H9 (cell line): ENCODE data around the gene SMCHD1. TPM values are rescaled to one million over a fixed set of nuclear protein-coding genes. Genes with fewer than 3 reads are reported as not detected.

ENCODE experiments used
- DNase-seq: peaks from one replicate; pipeline ENCODE4 v3.0.0-alpha.2; 2017
- H2AFZ ChIP-seq: one replicate; pipeline ENCODE4 v1.6.1; 2013; ENCODE audit warnings: mild to moderate bottlenecking, low read length, control low read depth, moderate library complexity
- H2AK5ac ChIP-seq: 2 replicates; pipeline ENCODE4 v1.6.1; 2013; ENCODE audit warnings: low read length, control low read depth, mixed read lengths; ENCODE audit not compliant: insufficient read length
- H2BK120ac ChIP-seq: one replicate; pipeline ENCODE4 v1.6.1; 2013; ENCODE audit warnings: low read depth, mild to moderate bottlenecking, low read length, control low read depth, inconsistent platforms; ENCODE audit not compliant: poor library complexity, severe bottlenecking
- H2BK12ac ChIP-seq: 2 replicates; pipeline ENCODE4 v1.6.1; 2013; ENCODE audit warnings: low read length, control low read depth, mixed read lengths, low read depth; ENCODE audit not compliant: insufficient read length
- H2BK15ac ChIP-seq: 2 replicates; pipeline ENCODE4 v1.6.1; 2013; ENCODE audit warnings: low read depth, low read length, control low read depth
- H2BK20ac ChIP-seq: one replicate; pipeline ENCODE4 v1.6.1; 2013; ENCODE audit warnings: low read depth, mild to moderate bottlenecking, low read length, control low read depth, inconsistent platforms; ENCODE audit not compliant: poor library complexity, severe bottlenecking
- H2BK5ac ChIP-seq: 2 replicates; pipeline ENCODE4 v1.6.1; 2013; ENCODE audit warnings: low read length, control low read depth, mixed read lengths; ENCODE audit not compliant: insufficient read length
- H3K14ac ChIP-seq: 2 replicates; pipeline ENCODE4 v1.6.1; 2013; ENCODE audit warnings: low read length, control low read depth; ENCODE audit not compliant: insufficient read depth
- H3K18ac ChIP-seq: 2 replicates; pipeline ENCODE4 v1.6.1; 2013; ENCODE audit warnings: low read depth, mild to moderate bottlenecking, mixed read lengths, low read length, control low read depth; ENCODE audit not compliant: insufficient read length
- H3K23ac ChIP-seq: 2 replicates; pipeline ENCODE4 v1.6.1; 2013; ENCODE audit warnings: low read length, control low read depth, mixed read lengths, low read depth; ENCODE audit not compliant: insufficient read length
- H3K23me2 ChIP-seq: 2 replicates; pipeline ENCODE4 v1.6.1; 2013; ENCODE audit warnings: low read depth, mild to moderate bottlenecking, mixed read lengths, low read length, control low read depth; ENCODE audit not compliant: insufficient read length, poor library complexity, severe bottlenecking
- H3K27ac ChIP-seq: 2 replicates; pipeline ENCODE4 v1.5.1; 2013; ENCODE audit warnings: low read length, control low read depth, mixed read lengths, low read depth; ENCODE audit not compliant: insufficient read length
- H3K27me3 ChIP-seq: 2 replicates; pipeline ENCODE4 v1.6.1; 2013; ENCODE audit warnings: low read length, control low read depth, inconsistent platforms; ENCODE audit not compliant: insufficient read depth
- H3K4ac ChIP-seq: 2 replicates; pipeline ENCODE4 v1.6.1; 2013; ENCODE audit warnings: low read depth, mild to moderate bottlenecking, control low read depth, inconsistent platforms, low read length, moderate library complexity
- H3K4me1 ChIP-seq: 2 replicates; pipeline ENCODE4 v1.6.1; 2013; ENCODE audit warnings: low read length, control low read depth, inconsistent platforms; ENCODE audit not compliant: insufficient read depth
- H3K4me2 ChIP-seq: 2 replicates; pipeline ENCODE4 v1.6.1; 2013; ENCODE audit warnings: low read length, control low read depth, mixed read lengths; ENCODE audit not compliant: insufficient read length, insufficient read depth
- H3K56ac ChIP-seq: 2 replicates; pipeline ENCODE4 v1.6.1; 2013; ENCODE audit warnings: low read depth, mild to moderate bottlenecking, mixed read lengths, low read length, control low read depth; ENCODE audit not compliant: insufficient read length
- H3K79me1 ChIP-seq: 2 replicates; pipeline ENCODE4 v1.6.1; 2013; ENCODE audit warnings: low read depth, mild to moderate bottlenecking, moderate library complexity, low read length, control low read depth, inconsistent platforms; ENCODE audit not compliant: insufficient read depth, poor library complexity, severe bottlenecking
- H3K79me2 ChIP-seq: 2 replicates; pipeline ENCODE4 v1.6.1; 2013; ENCODE audit warnings: low read length, control low read depth, inconsistent platforms; ENCODE audit not compliant: insufficient read depth
- H3K9ac ChIP-seq: 2 replicates; pipeline ENCODE4 v1.6.1; 2013; ENCODE audit warnings: low read length, control low read depth, mixed read lengths; ENCODE audit not compliant: insufficient read length; ENCODE audit errors: extremely low read depth
- H3K9me3 ChIP-seq: one replicate; pipeline ENCODE4 v1.6.1; 2013; ENCODE audit warnings: low read depth, low read length, inconsistent platforms; ENCODE audit not compliant: control insufficient read depth
- H3T11ph ChIP-seq: one replicate; pipeline ENCODE4 v1.6.1; 2013; ENCODE audit warnings: mild to moderate bottlenecking, low read length, control low read depth, inconsistent platforms
- H4K20me1 ChIP-seq: one replicate; pipeline ENCODE4 v1.6.1; 2013; ENCODE audit not compliant: control insufficient read depth, insufficient read length, insufficient read depth
- H4K5ac ChIP-seq: 2 replicates; pipeline ENCODE4 v1.6.1; 2013; ENCODE audit warnings: low read depth, mild to moderate bottlenecking, mixed read lengths, low read length, control low read depth; ENCODE audit not compliant: insufficient read length
- H4K8ac ChIP-seq: replicated peaks from 2 replicates; pipeline ENCODE4 v1.6.1; 2013; ENCODE audit warnings: low read length, control low read depth, mixed read lengths, low read depth; ENCODE audit not compliant: insufficient read length
- H4K91ac ChIP-seq: 2 replicates; pipeline ENCODE4 v1.6.1; 2013; ENCODE audit warnings: low read depth, mild to moderate bottlenecking, moderate library complexity, mixed read lengths, low read length, control low read depth; ENCODE audit not compliant: insufficient read length
- H3K27ac Mint-ChIP-seq, 3 experiments: 2 replicates in 2 of 3; 3 replicates in 1 of 3; pipeline ENCODE4 v1.8.0; 2020 to 2021; ENCODE audit warnings: mixed read lengths in 3 of 3, mild to moderate bottlenecking in 1 of 3, moderate library complexity in 1 of 3
- H3K27me3 Mint-ChIP-seq: 2 replicates; pipeline ENCODE4 v1.8.0; 2021; ENCODE audit warnings: low read depth, mild to moderate bottlenecking, moderate library complexity, mixed read lengths
- H3K36me3 Mint-ChIP-seq, 3 experiments: 2 replicates in 2 of 3; 3 replicates in 1 of 3; pipeline ENCODE4 v1.8.0; 2020 to 2021; ENCODE audit warnings: low read depth in 3 of 3, mixed read lengths in 3 of 3; ENCODE audit not compliant: insufficient read depth in 1 of 3
- H3K4me1 Mint-ChIP-seq, 2 experiments: 2 replicates each; pipeline ENCODE4 v1.8.0; 2020; ENCODE audit warnings: mixed read lengths in 2 of 2
- H3K4me3 Mint-ChIP-seq, 2 experiments: 2 replicates in 1 of 2; 3 replicates in 1 of 2; pipeline ENCODE4 v1.8.0; 2020 to 2021; ENCODE audit warnings: mild to moderate bottlenecking in 2 of 2, mixed read lengths in 2 of 2, moderate library complexity in 1 of 2
- H3K9me3 Mint-ChIP-seq, 2 experiments: 2 replicates in 1 of 2; 3 replicates in 1 of 2; pipeline ENCODE4 v1.8.0; 2020; ENCODE audit warnings: mild to moderate bottlenecking in 2 of 2, mixed read lengths in 2 of 2, moderate library complexity in 1 of 2
- WGBS: extraction: QIAGEN DNeasy Blood & Tissue Kit; methylation state at CpG from one replicate; pipeline ENCODE4 v1.1.7; 2013; ENCODE audit warnings: missing lambda C conversion rate, low lambda C conversion rate, mixed read lengths; ENCODE audit not compliant: insufficient read length; ENCODE audit errors: extremely low coverage; 5-methylcytosine and 5-hydroxymethylcytosine counted together
- total RNA-seq: library from RNA; stranded (reverse); gene quantifications from 2 replicates; pipeline ENCODE4 v1.2.1, GENCODE V29; 2021
- TF ChIP-seq, protein P1 (sequence below): fragments of 200-600 bp; sonication (generic); conservative IDR thresholded peaks from 3 replicates; pipeline ENCODE4 v1.8.0; 2021; ENCODE audit warnings: antibody characterized with exemption, mild to moderate bottlenecking

Gene SMCHD1
- total RNA-seq, 1 experiment from 2014 or later: 53.5 TPM

DNA sequence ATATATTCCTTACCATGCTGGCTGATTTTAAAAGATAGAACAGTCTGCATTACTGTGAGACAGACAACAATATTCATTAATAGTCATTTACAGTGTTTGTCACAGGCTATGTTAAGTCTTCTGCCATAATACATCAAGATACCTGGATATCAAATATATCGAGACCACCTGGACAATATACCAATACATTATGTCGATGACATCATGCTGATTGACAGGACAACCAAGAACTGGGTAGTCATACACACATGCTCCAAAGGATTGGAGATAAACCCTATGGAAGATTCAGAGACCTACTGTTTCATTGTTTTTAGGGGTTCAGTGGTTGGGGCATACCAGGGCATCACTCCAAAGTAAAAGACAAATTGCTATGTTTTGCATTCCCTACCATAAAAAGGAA is 26.5 kb upstream of the SMCHD1 start:
- WGBS: no CpG with 5 or more reads among the region's 2 CpGs
- Histone ChIP-seq H3K9me3 (no peaks in the 10 kb centered on the region), H2BK12ac (no peak overlapping the region), H3K23me2 (no peaks in the 10 kb centered on the region), H2BK20ac (no peak overlapping the region), H3K79me1 (no peaks in the 10 kb centered on the region), H3K23ac (no peak overlapping the region), H3K9ac (no peak overlapping the region), H3K4ac (no peak overlapping the region), H2BK120ac (no peak overlapping the region), H2BK5ac (no peak overlapping the region), H3K79me2 (no peaks in the 10 kb centered on the region), H4K91ac (no peak overlapping the region), H3K14ac (no peak overlapping the region), H3K27ac (no peak overlapping the region), H4K20me1 (no peaks in the 10 kb centered on the region), H4K8ac (no peak overlapping the region), H2BK15ac (no peak overlapping the region), H3K4me1 (no peaks in the 10 kb centered on the region), H3K56ac (no peak overlapping the region), H3K27me3 (no peaks in the 10 kb centered on the region), H2AFZ (no peak overlapping the region), H4K5ac (no peak overlapping the region), H2AK5ac (no peak overlapping the region), H3K18ac (no peak overlapping the region), H3T11ph (no peak overlapping the region), H3K4me2 (no peak overlapping the region)
- Mint-ChIP-seq H3K27me3 (peaks cover 2% of the 10 kb centered on the region), H3K36me3 (peaks cover 0 to 4% (median 0%) of the 10 kb centered on the region in 3 experiments; a peak in 2 of 7 replicates), H3K9me3 (peaks cover under 1 to 8% of the 10 kb centered on the region in 2 experiments; a peak in 3 of 5 replicates), H3K27ac (no peak overlapping the region), H3K4me3 (no peak overlapping the region), H3K4me1 (no peaks in the 10 kb centered on the region)
- no peak for DNase-seq
- TF ChIP-seq, protein P1, sequence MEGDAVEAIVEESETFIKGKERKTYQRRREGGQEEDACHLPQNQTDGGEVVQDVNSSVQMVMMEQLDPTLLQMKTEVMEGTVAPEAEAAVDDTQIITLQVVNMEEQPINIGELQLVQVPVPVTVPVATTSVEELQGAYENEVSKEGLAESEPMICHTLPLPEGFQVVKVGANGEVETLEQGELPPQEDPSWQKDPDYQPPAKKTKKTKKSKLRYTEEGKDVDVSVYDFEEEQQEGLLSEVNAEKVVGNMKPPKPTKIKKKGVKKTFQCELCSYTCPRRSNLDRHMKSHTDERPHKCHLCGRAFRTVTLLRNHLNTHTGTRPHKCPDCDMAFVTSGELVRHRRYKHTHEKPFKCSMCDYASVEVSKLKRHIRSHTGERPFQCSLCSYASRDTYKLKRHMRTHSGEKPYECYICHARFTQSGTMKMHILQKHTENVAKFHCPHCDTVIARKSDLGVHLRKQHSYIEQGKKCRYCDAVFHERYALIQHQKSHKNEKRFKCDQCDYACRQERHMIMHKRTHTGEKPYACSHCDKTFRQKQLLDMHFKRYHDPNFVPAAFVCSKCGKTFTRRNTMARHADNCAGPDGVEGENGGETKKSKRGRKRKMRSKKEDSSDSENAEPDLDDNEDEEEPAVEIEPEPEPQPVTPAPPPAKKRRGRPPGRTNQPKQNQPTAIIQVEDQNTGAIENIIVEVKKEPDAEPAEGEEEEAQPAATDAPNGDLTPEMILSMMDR: no peak
